Keratinocyte (primary cell): Measurements from ENCODE around the gene TPK1. TPM values are rescaled to one million over a fixed set of nuclear protein-coding genes. Genes with fewer than 3 reads are reported as not detected.

Experiments used
- DNase-seq: peaks from one replicate; pipeline ENCODE4 v3.0.0-alpha.2; 2011; ENCODE audit warnings: low read depth, missing footprints, low spot score
- FAIRE-seq: peaks from 2 replicates; lab custom pipeline; 2011; peaks lifted over from hg19 to GRCh38; lab: Jason Lieb, UNC
- H2AFZ ChIP-seq: 2 replicates; pipeline ENCODE4 v1.6.0; 2012; ENCODE audit warnings: low read length, control low read depth, inconsistent platforms; ENCODE audit not compliant: control insufficient read depth
- H3K27ac ChIP-seq: 2 replicates; pipeline ENCODE4 v1.5.1; 2011; ENCODE audit warnings: low read length; ENCODE audit not compliant: control insufficient read depth, insufficient read depth
- H3K27me3 ChIP-seq: 3 replicates; pipeline ENCODE4 v1.6.0; 2011; ENCODE audit warnings: low read length; ENCODE audit not compliant: control insufficient read depth, insufficient read depth; ENCODE audit errors: extremely low read depth
- H3K36me3 ChIP-seq, 2 experiments: 2 replicates in 1 of 2; 3 replicates in 1 of 2; pipeline ENCODE4 v1.5.1; 2011; ENCODE audit warnings: low read length in 2 of 2, mild to moderate bottlenecking in 1 of 2; ENCODE audit not compliant: control insufficient read depth in 2 of 2, insufficient read depth in 2 of 2; ENCODE audit errors: extremely low read depth in 1 of 2
- H3K4me1 ChIP-seq: 3 replicates; pipeline ENCODE4 v1.5.1; 2011; ENCODE audit warnings: low read length; ENCODE audit not compliant: control insufficient read depth, insufficient read depth; ENCODE audit errors: extremely low read depth
- H3K4me2 ChIP-seq: 3 replicates; pipeline ENCODE4 v1.6.0; 2011; ENCODE audit warnings: low read depth, low read length; ENCODE audit not compliant: control insufficient read depth, insufficient read depth; ENCODE audit errors: extremely low read depth
- H3K4me3 ChIP-seq, 3 experiments: fragments of 200-600 bp in 1 of 3; sonication (generic) in 1 of 3; 2 replicates in 2 of 3; 3 replicates in 1 of 3; pipeline ENCODE4 v1.5.1; 2011 to 2016; ENCODE audit warnings: low read length in 3 of 3, mild to moderate bottlenecking in 3 of 3, control low read depth in 2 of 3, inconsistent platforms in 1 of 3, low read depth in 1 of 3, mixed read lengths in 1 of 3, mixed run types in 1 of 3, moderate library complexity in 1 of 3; ENCODE audit not compliant: control insufficient read depth in 2 of 3, insufficient read depth in 2 of 3; ENCODE audit errors: extremely low read depth in 1 of 3
- H3K79me2 ChIP-seq: 2 replicates; pipeline ENCODE4 v1.6.0; 2012; ENCODE audit warnings: low read length; ENCODE audit not compliant: control insufficient read depth, insufficient read depth
- H3K9ac ChIP-seq: 3 replicates; pipeline ENCODE4 v1.6.0; 2011; ENCODE audit warnings: low read length; ENCODE audit not compliant: control insufficient read depth, insufficient read depth; ENCODE audit errors: extremely low read depth
- H3K9me1 ChIP-seq: 3 replicates; pipeline ENCODE4 v1.6.0; 2011; ENCODE audit warnings: low read length; ENCODE audit not compliant: control insufficient read depth, insufficient read depth; ENCODE audit errors: extremely low read depth
- H3K9me3 ChIP-seq: 2 replicates; pipeline ENCODE4 v1.5.1; 2012; ENCODE audit warnings: low read depth, low read length; ENCODE audit not compliant: control insufficient read depth
- H4K20me1 ChIP-seq: 3 replicates; pipeline ENCODE4 v1.6.0; 2011; ENCODE audit warnings: low read length; ENCODE audit not compliant: control insufficient read depth, insufficient read depth; ENCODE audit errors: extremely low read depth
- CTCF ChIP-seq, 3 experiments: IDR thresholded peaks in 1 of 3; conservative IDR thresholded peaks in 1 of 3; optimal IDR thresholded peaks in 1 of 3; 2 replicates in 2 of 3; 3 replicates in 1 of 3; pipeline versions ENCODE3 to v1.5.1; 2011; ENCODE audit warnings: low read length in 3 of 3, mild to moderate bottlenecking in 3 of 3, moderate library complexity in 2 of 3, control low read depth in 1 of 3, inconsistent platforms in 1 of 3; ENCODE audit not compliant: insufficient read depth in 2 of 3; ENCODE audit errors: extremely low read depth in 1 of 3
- EZH2 ChIP-seq: IDR thresholded peaks from one replicate; pipeline ENCODE4 v1.6.1; 2012; ENCODE audit warnings: inconsistent platforms, mild to moderate bottlenecking, low read length, moderate library complexity
- dilution Hi-C: fragments of 300-500 bp; cut with MboI; formaldehyde crosslinking; loops from one replicate; pipeline ENCODE4 v1.7.0; 2020; ENCODE audit warnings: low sequenced_read_pairs; ENCODE audit not compliant: extremely low pct_ligation_motif_present
- polyA plus RNA-seq, 5 experiments: library from polyadenylated mRNA; depleted of rRNA in 3 of 5; stranded (reverse) in 3 of 5; stranded (forward) in 1 of 5; unstranded in 1 of 5; fragments of >200 nt; gene quantifications; 1 replicate in 1 of 5; 2 replicates in 3 of 5; 3 replicates in 1 of 5; pipeline versions ENCODE4 v1.2.1 to v1.2.3, GENCODE V29; 2011 to 2012; ENCODE audit warnings: missing spikeins in 2 of 5, low read depth in 1 of 5, low replicate concordance in 1 of 5

The TPK1 gene
- polyA plus RNA-seq, 1 donor (not counting 4 experiments of a cell fraction or from before 2014, with no cell fraction given): 1.9 TPM

GRCh38 chr7:144671429-144671828, 164.4 kb downstream of the TPK1 start:
- no peaks in the 10 kb centered on the region for H3K9me1 ChIP-seq
- no peak overlapping the region for H2AFZ ChIP-seq
- no peaks in the 10 kb centered on the region for H4K20me1 ChIP-seq
- H3K9ac ChIP-seq: no peak overlapping the region
- no peak for FAIRE-seq
- H3K4me1 ChIP-seq: no peaks in the 10 kb centered on the region
- no peak overlapping the region for H3K4me2 ChIP-seq
- dilution Hi-C loops: no loop called here
- H3K4me3 ChIP-seq: no peak overlapping the region
- H3K79me2 ChIP-seq: no peaks in the 10 kb centered on the region
- H3K27ac ChIP-seq: no peak overlapping the region
- no peak for TF ChIP-seq CTCF (optimal IDR thresholded peaks at IDR 0.05 in 1 of 3, IDR thresholded peaks at IDR 0.05 in 1 of 3, conservative IDR thresholded peaks at IDR 0.05 in 1 of 3; ENCODE audit: extremely low read depth in 1 of 3, insufficient read depth in 2 of 3, low read length in 3 of 3)
- TF ChIP-seq EZH2: no peak
- no peak for DNase-seq
- H3K36me3 ChIP-seq: no peaks in the 10 kb centered on the region
- no peaks in the 10 kb centered on the region for H3K9me3 ChIP-seq
- no peaks in the 10 kb centered on the region for H3K27me3 ChIP-seq

- no peak overlapping the region for H3K4me2 ChIP-seq
- TF ChIP-seq EZH2: no peak
- peak in 1 of 3 experiments; percentile 18 for TF ChIP-seq CTCF (optimal IDR thresholded peaks at IDR 0.05 in 1 of 3, IDR thresholded peaks at IDR 0.05 in 1 of 3, conservative IDR thresholded peaks at IDR 0.05 in 1 of 3; ENCODE audit: extremely low read depth in 1 of 3, insufficient read depth in 2 of 3, low read length in 3 of 3)
- H4K20me1 ChIP-seq: no peaks in the 10 kb centered on the region
- no peak overlapping the region for H3K9ac ChIP-seq
- H3K4me3 ChIP-seq: no peak overlapping the region
- no peaks in the 10 kb centered on the region for H3K27me3 ChIP-seq
- no peaks in the 10 kb centered on the region for H3K4me1 ChIP-seq
- no peaks in the 10 kb centered on the region for H3K9me1 ChIP-seq
- H3K36me3 ChIP-seq: no peaks in the 10 kb centered on the region
- no peak for DNase-seq
- H2AFZ ChIP-seq: no peak overlapping the region
- no peaks in the 10 kb centered on the region for H3K9me3 ChIP-seq
- no peak overlapping the region for H3K27ac ChIP-seq
- no peaks in the 10 kb centered on the region for H3K79me2 ChIP-seq
- no peak for FAIRE-seq
- dilution Hi-C loops: no loop called here
These were observed 165.6 kb downstream of the TPK1 start for GRCh38 chr7:144670218-144670617.
